Kasumi-1 (cell line): ENCODE measurements around the gene LCN2.
"Not testable (repeated sequence)": the region's sequence is repeated elsewhere in the genome, so short reads cannot be mapped to it uniquely, and the experiment has no call there.

Experiments
- DNase-seq, 2 experiments: peaks; one replicate each; lab custom pipeline; 2025; lab: John Stamatoyannopoulos, UW

LCN2 gene

GRCh38 chr9:128128836-128129590, 20.2 kb upstream of the LCN2 start:
- no peak for DNase-seq

- not testable (repeated sequence) for DNase-seq
Measured at GRCh38 chr9:128129976-128130590, 19.2 kb upstream of the LCN2 start.

GRCh38 chr9:128130651-128131050, 18.6 kb upstream of the LCN2 start:
- DNase-seq = not testable (repeated sequence)

GRCh38 chr9:128131346-128131745, 17.9 kb upstream of the LCN2 start:
- DNase-seq = not testable (repeated sequence)

DNA sequence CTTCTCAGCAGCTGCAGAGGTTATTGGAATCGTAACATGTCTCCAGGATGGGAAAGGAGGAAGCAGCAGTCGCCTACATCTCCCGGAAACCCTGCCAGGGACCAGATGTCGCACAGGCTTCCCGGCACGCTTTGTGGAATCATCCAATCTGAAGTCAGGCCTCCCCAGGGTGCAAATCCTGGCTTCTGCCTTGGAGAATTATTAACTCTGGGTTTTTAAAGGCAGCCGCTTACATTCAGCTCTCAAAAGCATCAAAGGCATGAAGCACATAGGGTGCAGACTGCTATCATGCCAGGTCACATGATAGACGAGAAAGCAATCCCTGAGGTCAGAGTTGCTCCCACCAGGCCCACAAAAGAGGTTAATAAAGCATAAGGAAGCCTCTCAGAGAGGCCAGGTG, 17.1 kb upstream of the LCN2 start:
- DNase-seq = not testable (repeated sequence)

DNA sequence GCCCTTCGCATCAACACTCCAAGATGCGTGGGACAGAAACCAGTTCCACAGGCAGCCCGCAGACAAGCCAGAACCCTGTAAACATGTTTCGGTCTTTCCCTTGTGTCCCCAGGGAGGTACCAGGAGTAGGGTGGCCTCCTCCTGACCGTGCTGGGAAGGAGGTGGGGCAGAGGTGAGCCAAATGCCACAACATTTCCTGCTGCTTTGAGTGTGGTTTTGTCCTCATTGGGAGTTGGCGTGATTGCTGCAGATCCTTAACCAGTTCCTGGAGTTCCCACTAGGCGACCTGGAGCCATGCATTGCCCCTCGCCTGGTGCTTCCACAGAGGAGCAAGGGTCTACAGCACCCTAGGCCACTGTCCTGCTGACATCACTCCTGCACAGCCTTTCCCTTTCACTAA, 13.7 kb upstream of the LCN2 start:
- not testable (repeated sequence) for DNase-seq

DNA sequence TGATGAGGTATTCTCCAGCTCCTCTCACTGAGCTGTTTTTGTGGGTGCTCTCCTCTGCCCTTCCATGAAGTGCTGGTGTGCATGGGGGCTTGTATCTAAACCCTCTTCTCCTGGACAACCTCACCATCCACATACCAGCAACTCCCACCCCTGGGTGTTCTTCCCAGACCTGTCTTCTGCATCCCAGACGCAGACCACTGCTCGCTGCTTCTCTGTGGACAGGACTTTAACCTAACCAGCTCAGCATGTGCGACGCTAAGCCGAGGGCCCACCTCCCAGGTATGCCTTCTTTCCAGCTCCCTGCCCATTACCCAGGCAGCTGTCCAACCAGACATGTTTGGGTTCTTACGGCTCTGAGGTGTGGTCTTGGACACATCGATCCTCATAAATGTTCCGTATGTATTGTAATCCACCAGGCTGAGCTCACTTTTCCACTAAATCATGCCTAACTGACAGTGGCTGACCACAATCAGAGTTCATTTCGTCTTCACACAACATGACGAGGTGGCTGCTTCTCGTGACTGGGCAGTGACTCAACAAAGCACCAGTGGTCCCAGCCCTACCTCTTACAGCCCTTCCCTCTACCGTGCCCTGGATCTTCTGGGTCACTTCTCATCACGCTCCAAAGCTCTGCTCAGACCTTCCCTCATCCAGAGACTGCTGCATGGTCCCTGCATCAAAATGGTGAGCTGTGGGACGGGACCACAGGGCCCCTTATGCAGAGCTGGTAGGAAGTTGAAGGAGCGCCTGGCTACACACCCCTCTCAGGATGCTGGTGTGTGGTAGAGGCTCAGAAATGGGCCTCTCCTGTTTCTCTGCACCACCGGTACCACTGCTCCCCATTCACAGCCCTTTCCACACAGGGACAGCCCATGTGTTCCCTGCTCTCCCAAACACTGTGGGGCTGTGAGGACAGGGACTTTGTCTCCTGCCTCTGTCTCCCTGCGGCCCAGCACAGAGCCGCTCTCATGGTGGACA, 12.1 kb upstream of the LCN2 start:
- DNase-seq = no peak

DNA sequence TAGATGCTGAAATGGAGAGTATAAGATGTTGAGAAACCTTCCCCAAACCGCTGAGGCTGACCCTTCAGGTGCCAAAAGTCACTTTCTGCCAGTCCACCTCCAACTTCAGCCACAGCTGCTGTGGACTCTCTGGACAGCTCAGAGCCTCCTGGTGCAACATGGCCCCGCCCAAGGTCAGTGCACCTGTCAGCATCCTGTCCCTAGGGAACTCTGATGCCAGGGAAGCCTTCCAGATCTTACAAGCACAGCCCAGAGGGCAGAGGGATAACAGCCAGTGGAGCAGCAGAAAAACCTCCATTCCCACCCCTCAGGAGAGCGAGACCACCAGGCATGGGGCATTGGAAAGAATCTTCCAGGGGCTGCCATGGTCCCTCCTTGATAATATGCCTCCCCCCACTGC, 11.3 kb upstream of the LCN2 start:
- no peak for DNase-seq

DNA sequence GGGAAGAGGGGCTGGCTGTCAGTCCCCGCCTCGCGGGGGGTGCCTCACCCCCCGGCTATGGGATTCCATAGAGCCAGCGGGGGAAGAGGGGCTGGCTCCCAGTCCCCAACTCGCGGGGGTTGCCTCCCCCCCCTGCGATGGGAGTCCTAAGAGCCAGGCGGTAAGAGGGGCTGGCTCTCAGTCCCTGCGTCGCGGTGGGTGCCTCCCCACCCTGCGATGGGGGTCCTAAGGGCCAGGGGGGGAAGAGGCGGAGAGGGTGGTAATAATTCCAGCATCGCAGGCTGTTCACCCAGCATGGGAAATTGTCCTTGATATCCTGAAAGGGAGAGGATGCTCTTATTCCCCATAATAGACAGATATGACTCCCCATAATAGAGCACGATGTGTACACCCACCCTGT, 9.6 kb upstream of the LCN2 start:
- no peak for DNase-seq

- DNase-seq = no peak
Measured at GRCh38 chr9:128141604-128142003, 7.6 kb upstream of the LCN2 start.

GRCh38 chr9:128142061-128142460, 7.2 kb upstream of the LCN2 start:
- peak; percentile 5 to 26 for DNase-seq

DNA sequence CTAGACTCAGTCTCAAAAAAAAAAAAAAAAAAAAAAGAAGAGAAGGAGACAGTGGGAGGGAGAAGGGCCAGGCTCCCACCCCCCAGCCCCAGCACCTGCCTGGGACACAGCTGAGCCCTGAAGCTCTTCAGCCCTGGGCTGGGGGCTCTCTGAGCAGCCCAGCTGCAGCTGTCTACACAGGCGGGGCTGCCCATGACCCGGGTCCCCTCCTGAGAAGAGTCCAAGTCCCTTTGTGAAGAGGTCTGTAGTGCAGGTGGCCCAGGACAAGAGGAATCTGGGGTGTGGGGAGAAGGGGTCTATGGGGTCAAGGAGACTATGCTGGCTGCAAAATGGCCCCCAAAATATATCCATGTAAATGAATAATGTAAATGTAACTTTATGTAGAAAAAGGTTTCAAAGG, 6.7 kb upstream of the LCN2 start:
- DNase-seq = no peak

DNA sequence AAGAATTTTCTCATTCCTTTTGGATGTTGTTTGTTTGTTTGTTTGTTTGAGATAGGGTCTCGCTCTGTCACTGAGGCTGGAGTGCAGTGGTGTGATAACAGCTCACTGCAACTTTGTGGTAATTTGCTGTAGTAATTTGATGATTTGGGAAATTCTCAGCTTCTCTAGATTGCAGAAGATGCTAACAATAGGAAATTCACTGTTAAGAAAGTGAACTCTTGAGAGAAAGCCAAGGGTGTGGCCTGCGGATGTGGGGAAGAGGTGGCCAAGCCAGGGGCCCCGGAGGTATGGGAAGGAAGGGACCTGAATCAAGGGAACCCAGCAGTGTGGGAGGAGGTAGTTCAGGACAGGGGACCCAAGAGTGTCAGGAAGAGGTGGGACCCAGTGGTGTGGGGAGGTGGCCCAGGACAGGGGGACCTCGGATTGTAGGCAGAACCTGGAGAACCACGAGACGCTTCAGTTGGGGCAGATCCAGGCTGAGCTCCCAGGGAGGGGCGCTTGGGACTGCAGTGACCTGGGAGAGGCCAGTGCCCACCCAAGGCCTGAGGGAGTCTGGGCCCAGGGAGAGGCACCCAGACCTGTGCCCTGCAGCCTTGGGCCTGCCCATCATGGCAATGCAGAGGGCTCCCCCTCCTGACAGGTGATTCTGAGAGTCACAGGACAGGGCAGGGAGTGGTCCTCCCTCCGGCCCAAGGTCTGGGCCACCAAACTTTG, 5.6 kb upstream of the LCN2 start:
- DNase-seq = no peak

- DNase-seq = no peak
Measured at GRCh38 chr9:128144239-128145181, 4.7 kb upstream of the LCN2 start.

GRCh38 chr9:128145536-128145935, 3.7 kb upstream of the LCN2 start:
- DNase-seq = no peak

DNA sequence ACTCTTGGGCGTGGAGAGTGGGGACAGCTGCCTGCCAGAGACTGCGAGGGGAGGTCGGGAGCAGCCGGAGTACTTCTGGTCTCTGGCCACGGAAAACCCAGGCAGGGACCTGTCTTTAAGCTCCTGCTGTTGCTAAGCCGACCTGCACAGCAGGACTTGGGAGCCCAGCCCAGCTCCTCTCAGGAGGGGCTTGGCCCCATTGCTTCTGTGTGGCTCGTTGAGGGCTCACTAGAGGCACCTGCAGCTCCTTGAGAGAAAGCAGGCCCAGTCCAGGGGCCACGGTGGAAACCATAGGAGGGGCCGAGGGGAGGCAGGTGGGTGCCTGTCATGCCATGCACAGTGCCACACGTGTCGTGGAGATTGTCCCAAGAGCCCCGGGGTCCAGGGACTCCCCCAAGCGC, 3.3 kb upstream of the LCN2 start:
- no peak for DNase-seq

DNA sequence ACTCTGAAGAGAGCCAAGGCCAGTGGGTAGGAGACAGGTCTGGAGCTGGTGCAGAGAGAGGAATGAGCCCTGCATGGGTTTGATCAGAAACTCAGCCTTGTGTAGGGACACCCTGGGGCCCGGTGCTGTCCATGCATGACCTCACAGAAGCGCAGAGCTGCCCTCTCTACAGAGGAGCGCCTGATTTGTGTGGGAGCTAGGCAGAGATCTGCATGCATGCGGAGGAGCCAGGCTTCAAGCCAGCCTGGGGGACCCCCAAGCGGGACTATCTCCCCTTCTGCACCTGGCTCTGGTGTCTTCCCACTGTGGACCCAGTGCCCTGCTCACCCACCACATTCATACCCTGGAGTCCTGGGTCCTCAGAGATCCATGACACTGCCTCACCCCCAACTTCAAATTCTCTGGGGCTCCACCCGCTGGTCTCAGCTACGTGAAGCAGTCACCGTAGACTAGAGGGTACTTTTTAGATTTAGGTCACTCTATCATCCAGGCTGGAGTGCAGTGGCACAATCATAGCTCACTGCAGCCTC, 2.6 kb upstream of the LCN2 start:
- DNase-seq = no peak

DNA sequence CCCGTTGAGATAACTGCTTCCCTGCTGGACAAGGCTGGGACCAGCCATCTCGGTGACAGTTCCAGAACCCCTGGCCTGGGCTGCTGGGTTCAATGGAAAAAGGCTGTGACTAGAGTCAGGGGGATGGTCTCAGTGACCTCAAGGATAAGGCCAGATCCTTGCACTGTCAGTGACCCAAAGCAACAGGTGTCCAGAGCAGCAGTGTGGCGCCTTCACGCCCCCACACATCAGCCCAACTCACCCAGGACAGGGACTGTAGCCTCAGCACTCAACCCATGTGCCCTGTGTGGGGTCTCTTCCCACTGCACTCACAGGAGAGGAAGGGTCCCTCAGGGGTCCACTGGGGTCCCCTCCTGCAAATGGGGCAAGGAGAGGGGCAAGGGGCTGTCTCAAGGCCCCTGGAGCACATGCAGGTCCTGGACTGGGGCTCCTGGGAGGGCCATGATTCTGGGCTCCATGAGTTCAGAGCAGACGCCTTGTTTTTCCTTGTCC, 698 bp upstream of the LCN2 start:
- DNase-seq = no peak

DNA sequence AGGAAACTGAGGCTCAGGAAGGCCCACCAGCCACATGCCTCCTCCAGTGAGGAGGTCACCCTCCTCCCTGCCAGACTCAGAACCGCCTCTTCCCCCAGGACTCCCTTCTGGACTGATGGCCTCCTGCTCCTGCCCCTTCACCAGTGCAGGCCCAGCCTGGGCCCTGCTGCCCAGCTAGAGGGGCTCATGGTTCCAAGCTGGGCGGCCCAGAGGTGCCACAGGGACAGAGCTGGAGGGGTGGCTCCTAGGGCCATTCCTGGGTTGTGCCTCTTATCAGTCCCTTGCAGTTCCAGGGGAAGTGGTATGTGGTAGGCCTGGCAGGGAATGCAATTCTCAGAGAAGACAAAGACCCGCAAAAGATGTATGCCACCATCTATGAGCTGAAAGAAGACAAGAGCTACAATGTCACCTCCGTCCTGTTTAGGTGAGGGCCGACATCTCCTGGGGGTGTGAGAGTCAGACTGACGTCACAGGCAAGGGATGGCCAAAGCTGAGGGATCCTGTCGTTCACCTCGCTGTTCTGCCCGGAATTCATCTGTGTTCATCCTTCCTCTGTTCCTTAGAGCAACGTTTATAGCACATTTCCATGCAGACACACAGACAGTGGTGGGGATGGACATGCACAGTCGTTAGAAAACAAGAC, 819 bp downstream of the LCN2 start:
- DNase-seq = no peak
